Neural cell (in vitro differentiated cells): ENCODE results near the gene LILRA1. TPM values are rescaled to one million over a fixed set of nuclear protein-coding genes. Genes with fewer than 3 reads are reported as not detected.

Experiments
- H2AFZ ChIP-seq: fragments of 200-600, 300-800 bp; sonication (generic), shearing (Covaris generic); 2 replicates; pipeline ENCODE4 v1.6.0; 2014; ENCODE audit warnings: low read depth, mild to moderate bottlenecking, antibody characterized with exemption, low read length, moderate library complexity
- H3F3A ChIP-seq: fragments of 200-600 bp; shearing (Covaris generic); 2 replicates; pipeline ENCODE4 v1.6.1; 2016; ENCODE audit warnings: mild to moderate bottlenecking, moderate library complexity, mixed read lengths, antibody characterized with exemption, low read length; ENCODE audit not compliant: insufficient read depth, poor library complexity, severe bottlenecking
- H3K27ac ChIP-seq: fragments of 200-600, 300-800 bp; sonication (generic), shearing (Covaris generic); 2 replicates; pipeline ENCODE4 v1.5.1; 2014; ENCODE audit warnings: mild to moderate bottlenecking, low read length, moderate library complexity
- H3K27me3 ChIP-seq: fragments of 300-800, 200-600 bp; sonication (generic), shearing (Covaris generic); 2 replicates; pipeline ENCODE4 v1.6.0; 2014; ENCODE audit warnings: mild to moderate bottlenecking, low read depth, low read length, moderate library complexity; ENCODE audit not compliant: insufficient read depth
- H3K36me3 ChIP-seq: fragments of 300-800, 200-600 bp; sonication (generic), shearing (Covaris generic); 2 replicates; pipeline ENCODE4 v1.5.1; 2014; ENCODE audit warnings: mild to moderate bottlenecking, antibody characterized with exemption, low read length, moderate library complexity; ENCODE audit not compliant: insufficient read depth
- H3K4me2 ChIP-seq: fragments of 300-800, 200-600 bp; sonication (generic), shearing (Covaris generic); 2 replicates; pipeline ENCODE4 v1.6.0; 2014; ENCODE audit warnings: mild to moderate bottlenecking, low read length
- H3K4me3 ChIP-seq: fragments of 300-800, 200-600 bp; sonication (generic), shearing (Covaris generic); 2 replicates; pipeline ENCODE4 v1.5.1; 2014; ENCODE audit warnings: mild to moderate bottlenecking, low read length, moderate library complexity
- H3K79me2 ChIP-seq: fragments of 200-600 bp; shearing (Covaris generic); replicated peaks from 2 replicates; pipeline ENCODE4 v1.6.0; 2014; ENCODE audit warnings: mild to moderate bottlenecking, low read length, moderate library complexity; ENCODE audit not compliant: insufficient read depth
- H3K9ac ChIP-seq: fragments of 300-800, 200-600 bp; sonication (generic), shearing (Covaris generic); 2 replicates; pipeline ENCODE4 v1.6.1; 2016; ENCODE audit warnings: mild to moderate bottlenecking, low read length, mixed read lengths
- H3K9me2 ChIP-seq: fragments of 200-600 bp; shearing (Covaris generic); 2 replicates; pipeline ENCODE4 v1.6.1; 2016; ENCODE audit warnings: mild to moderate bottlenecking, low read length, mixed read lengths; ENCODE audit not compliant: insufficient read depth
- H3K9me3 ChIP-seq: fragments of 200-600, 300-800 bp; sonication (generic), shearing (Covaris generic); 2 replicates; pipeline ENCODE4 v1.6.1; 2016; ENCODE audit warnings: mild to moderate bottlenecking, mixed run types, low read length, moderate library complexity, mixed read lengths
- H4K20me1 ChIP-seq: fragments of 200-600 bp; shearing (Covaris generic); 2 replicates; pipeline ENCODE4 v1.6.1; 2016; ENCODE audit warnings: mild to moderate bottlenecking, mixed run types; ENCODE audit not compliant: insufficient read depth
- EP300 ChIP-seq: fragments of 450-650 bp; conservative IDR thresholded peaks from 2 replicates; pipeline ENCODE4 v1.6.1; 2014; ENCODE audit warnings: antibody characterized with exemption, mild to moderate bottlenecking, moderate library complexity; ENCODE audit not compliant: poor library complexity, severe bottlenecking
- EZH2 ChIP-seq: fragments of 200-600, 300-800 bp; shearing (Covaris generic), sonication (generic); IDR thresholded peaks from 2 replicates; pipeline ENCODE4 v1.6.1; 2014; ENCODE audit warnings: antibody characterized with exemption, low read length, borderline replicate concordance, mild to moderate bottlenecking; ENCODE audit not compliant: insufficient read depth, poor library complexity, severe bottlenecking
- MXI1 ChIP-seq: fragments of 450-650 bp; conservative IDR thresholded peaks from 2 replicates; pipeline ENCODE4 v1.6.1; 2014; ENCODE audit warnings: antibody characterized with exemption, mild to moderate bottlenecking; ENCODE audit not compliant: poor library complexity, severe bottlenecking
- POLR2AphosphoS5 ChIP-seq: IDR thresholded peaks from 2 replicates; pipeline ENCODE4 v1.6.1; 2012
- RAD21 ChIP-seq: fragments of 450-650 bp; conservative IDR thresholded peaks from 2 replicates; pipeline ENCODE4 v1.6.1; 2014; ENCODE audit warnings: antibody characterized with exemption, mild to moderate bottlenecking, moderate library complexity
- SMC3 ChIP-seq: fragments of 450-650 bp; conservative IDR thresholded peaks from 2 replicates; pipeline ENCODE4 v1.6.1; 2014; ENCODE audit warnings: antibody characterized with exemption, mild to moderate bottlenecking, moderate library complexity; ENCODE audit not compliant: poor library complexity
- TAF1 ChIP-seq: IDR thresholded peaks from 2 replicates; pipeline ENCODE4 v1.6.1; 2012; ENCODE audit warnings: low read depth
- polyA plus RNA-seq: library from polyadenylated mRNA; depleted of rRNA; stranded (reverse); fragments of >200 nt; gene quantifications from 2 replicates; pipeline ENCODE4 v1.2.3, GENCODE V29; 2014
- TF ChIP-seq, protein P1 (sequence below): fragments of 450-650 bp; IDR thresholded peaks from 2 replicates; pipeline ENCODE4 v1.5.1; 2014; ENCODE audit warnings: antibody characterized with exemption, mild to moderate bottlenecking, moderate library complexity; ENCODE audit not compliant: poor library complexity, severe bottlenecking
- TF ChIP-seq, protein P2 (sequence below): IDR thresholded peaks from 2 replicates; pipeline ENCODE4 v1.6.1; 2012; ENCODE audit warnings: borderline replicate concordance

The LILRA1 gene
- polyA plus RNA-seq, 1 donor from 2014 or later: not detected

DNA sequence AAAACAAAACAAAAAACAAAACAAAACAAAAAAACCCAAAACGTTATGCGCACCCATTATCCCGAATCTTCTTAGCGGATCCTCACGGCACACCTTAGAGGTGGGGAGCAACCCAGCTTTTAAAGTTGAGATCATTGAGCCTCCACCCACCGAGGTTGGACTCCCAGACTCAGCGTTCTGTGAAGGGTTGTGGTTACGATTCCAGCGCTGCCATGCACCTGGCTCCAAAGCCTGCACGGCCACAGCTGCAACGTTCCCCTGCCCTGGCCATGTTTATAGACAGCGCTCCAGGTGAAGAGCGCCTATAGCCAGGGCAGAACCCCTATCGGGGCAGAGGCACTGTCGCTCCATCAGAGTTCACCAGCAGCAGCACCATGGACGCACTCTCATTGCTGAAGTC is 38.5 kb upstream of the LILRA1 start:
- no peaks in the 10 kb centered on the region for H3K9me3 ChIP-seq
- TF ChIP-seq SMC3 (no peak), RAD21 (no peak), EP300 (no peak), EZH2 (no peak), POLR2AphosphoS5 (no peak), TAF1 (no peak), MXI1 (no peak)
- TF ChIP-seq, protein P1, sequence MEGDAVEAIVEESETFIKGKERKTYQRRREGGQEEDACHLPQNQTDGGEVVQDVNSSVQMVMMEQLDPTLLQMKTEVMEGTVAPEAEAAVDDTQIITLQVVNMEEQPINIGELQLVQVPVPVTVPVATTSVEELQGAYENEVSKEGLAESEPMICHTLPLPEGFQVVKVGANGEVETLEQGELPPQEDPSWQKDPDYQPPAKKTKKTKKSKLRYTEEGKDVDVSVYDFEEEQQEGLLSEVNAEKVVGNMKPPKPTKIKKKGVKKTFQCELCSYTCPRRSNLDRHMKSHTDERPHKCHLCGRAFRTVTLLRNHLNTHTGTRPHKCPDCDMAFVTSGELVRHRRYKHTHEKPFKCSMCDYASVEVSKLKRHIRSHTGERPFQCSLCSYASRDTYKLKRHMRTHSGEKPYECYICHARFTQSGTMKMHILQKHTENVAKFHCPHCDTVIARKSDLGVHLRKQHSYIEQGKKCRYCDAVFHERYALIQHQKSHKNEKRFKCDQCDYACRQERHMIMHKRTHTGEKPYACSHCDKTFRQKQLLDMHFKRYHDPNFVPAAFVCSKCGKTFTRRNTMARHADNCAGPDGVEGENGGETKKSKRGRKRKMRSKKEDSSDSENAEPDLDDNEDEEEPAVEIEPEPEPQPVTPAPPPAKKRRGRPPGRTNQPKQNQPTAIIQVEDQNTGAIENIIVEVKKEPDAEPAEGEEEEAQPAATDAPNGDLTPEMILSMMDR: no peak
- TF ChIP-seq, protein P2, sequence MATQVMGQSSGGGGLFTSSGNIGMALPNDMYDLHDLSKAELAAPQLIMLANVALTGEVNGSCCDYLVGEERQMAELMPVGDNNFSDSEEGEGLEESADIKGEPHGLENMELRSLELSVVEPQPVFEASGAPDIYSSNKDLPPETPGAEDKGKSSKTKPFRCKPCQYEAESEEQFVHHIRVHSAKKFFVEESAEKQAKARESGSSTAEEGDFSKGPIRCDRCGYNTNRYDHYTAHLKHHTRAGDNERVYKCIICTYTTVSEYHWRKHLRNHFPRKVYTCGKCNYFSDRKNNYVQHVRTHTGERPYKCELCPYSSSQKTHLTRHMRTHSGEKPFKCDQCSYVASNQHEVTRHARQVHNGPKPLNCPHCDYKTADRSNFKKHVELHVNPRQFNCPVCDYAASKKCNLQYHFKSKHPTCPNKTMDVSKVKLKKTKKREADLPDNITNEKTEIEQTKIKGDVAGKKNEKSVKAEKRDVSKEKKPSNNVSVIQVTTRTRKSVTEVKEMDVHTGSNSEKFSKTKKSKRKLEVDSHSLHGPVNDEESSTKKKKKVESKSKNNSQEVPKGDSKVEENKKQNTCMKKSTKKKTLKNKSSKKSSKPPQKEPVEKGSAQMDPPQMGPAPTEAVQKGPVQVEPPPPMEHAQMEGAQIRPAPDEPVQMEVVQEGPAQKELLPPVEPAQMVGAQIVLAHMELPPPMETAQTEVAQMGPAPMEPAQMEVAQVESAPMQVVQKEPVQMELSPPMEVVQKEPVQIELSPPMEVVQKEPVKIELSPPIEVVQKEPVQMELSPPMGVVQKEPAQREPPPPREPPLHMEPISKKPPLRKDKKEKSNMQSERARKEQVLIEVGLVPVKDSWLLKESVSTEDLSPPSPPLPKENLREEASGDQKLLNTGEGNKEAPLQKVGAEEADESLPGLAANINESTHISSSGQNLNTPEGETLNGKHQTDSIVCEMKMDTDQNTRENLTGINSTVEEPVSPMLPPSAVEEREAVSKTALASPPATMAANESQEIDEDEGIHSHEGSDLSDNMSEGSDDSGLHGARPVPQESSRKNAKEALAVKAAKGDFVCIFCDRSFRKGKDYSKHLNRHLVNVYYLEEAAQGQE: no peak
- H3K4me2 ChIP-seq: no peak overlapping the region
- no peak overlapping the region for H3K27ac ChIP-seq
- no peak overlapping the region for H2AFZ ChIP-seq
- no peak overlapping the region for H3K9ac ChIP-seq
- no peaks in the 10 kb centered on the region for H3K36me3 ChIP-seq
- H3K27me3 ChIP-seq: no peaks in the 10 kb centered on the region
- no peaks in the 10 kb centered on the region for H3F3A ChIP-seq
- H3K4me3 ChIP-seq: no peak overlapping the region
- H4K20me1 ChIP-seq: no peaks in the 10 kb centered on the region
- H3K79me2 ChIP-seq: no peaks in the 10 kb centered on the region
- H3K9me2 ChIP-seq: no peaks in the 10 kb centered on the region

DNA sequence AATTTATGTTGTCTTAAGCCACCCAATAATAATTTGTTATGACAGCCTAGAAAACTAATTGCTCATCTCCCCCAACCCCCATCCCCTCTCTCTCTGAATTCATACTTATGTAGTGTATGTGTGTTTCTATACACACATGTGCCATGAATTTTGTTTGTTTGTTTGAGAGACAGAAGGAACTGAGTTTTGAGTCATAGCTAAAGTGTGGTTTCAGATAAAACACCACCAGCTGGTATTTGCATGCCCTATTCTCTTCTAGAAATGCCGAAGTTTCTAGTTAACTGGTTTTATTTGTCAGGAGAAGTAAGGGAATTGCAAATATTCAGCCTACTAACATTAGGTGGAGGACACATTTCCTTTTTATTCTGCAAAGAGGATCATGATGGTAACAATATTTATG is 37.2 kb upstream of the LILRA1 start:
- Histone ChIP-seq H3K36me3 (no peaks in the 10 kb centered on the region), H3K9ac (no peak overlapping the region), H3K79me2 (no peaks in the 10 kb centered on the region), H3K27ac (no peak overlapping the region), H3K9me3 (no peaks in the 10 kb centered on the region), H3K4me2 (no peak overlapping the region), H2AFZ (no peak overlapping the region), H4K20me1 (no peaks in the 10 kb centered on the region), H3K27me3 (no peaks in the 10 kb centered on the region), H3F3A (no peaks in the 10 kb centered on the region), H3K4me3 (no peak overlapping the region), H3K9me2 (no peaks in the 10 kb centered on the region)
- TF ChIP-seq MXI1 (no peak), RAD21 (no peak), SMC3 (no peak), POLR2AphosphoS5 (no peak), TAF1 (no peak), EZH2 (no peak), EP300 (no peak)
- TF ChIP-seq, protein P2: no peak
